ENCODE data around the gene MYMX.

MYMX gene

DNA sequence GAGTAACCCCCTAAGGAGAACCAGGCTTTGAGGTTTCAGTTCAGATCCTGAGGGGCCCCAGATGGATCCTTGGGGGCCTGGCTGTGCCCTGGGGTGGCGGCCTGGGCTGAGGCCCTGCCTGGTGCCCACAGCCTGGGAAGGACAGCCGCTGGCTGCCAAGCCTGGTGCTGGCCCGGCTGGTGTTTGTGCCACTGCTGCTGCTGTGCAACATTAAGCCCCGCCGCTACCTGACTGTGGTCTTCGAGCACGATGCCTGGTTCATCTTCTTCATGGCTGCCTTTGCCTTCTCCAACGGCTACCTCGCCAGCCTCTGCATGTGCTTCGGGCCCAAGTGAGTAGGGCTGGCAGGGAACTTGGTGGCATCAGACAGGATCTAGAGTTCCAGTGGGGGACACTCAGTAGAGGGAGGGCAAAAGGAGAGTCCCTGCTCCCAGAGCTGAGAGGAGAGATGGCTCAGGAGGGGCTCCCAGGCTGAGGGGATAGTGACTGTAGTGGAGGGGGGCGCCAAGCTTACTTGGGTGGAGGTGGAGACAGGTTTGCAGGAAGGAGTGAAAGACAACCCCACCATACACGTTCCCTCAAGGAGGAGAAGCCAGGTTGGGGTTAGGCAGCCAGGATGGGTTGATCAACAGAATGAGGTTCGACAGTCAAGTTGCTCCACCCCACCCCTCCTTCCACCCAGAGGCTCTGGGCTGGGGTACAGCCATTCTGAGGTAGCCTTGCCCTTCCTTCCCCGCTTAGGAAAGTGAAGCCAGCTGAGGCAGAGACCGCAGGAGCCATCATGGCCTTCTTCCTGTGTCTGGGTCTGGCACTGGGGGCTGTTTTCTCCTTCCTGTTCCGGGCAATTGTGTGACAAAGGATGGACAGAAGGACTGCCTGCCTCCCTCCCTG lies 16.2 kb downstream of the MYMX start:
- Histone ChIP-seq H3K9ac (ENCODE audit: low read length) (no peak overlapping the region), H3K27ac (ENCODE audit: low read length) (no peak overlapping the region), H3K4me2 (ENCODE audit: low read length) (no peak overlapping the region), H3K4me1 (ENCODE audit: low read length) (peaks cover 8% of the 10 kb centered on the region), H2AFZ (ENCODE audit: low read depth, low read length) (no peak overlapping the region), H4K20me1 (ENCODE audit: insufficient read depth, low read length) (peaks cover 15% of the 10 kb centered on the region), H3K36me3 (replicated peaks; ENCODE audit: low read depth, low read length) (peaks cover 61% of the 10 kb centered on the region), H3K27me3 (ENCODE audit: low read depth, low read length) (no peaks in the 10 kb centered on the region), H3K9me3 (ENCODE audit: insufficient read depth, low read length) (no peaks in the 10 kb centered on the region), H3K79me2 (ENCODE audit: low read length) (peaks cover 8% of the 10 kb centered on the region), H3K4me3 (ENCODE audit: low read length) (no peak overlapping the region)
- TF ChIP-seq CTCF (IDR thresholded peaks at IDR 0.05; ENCODE audit: low read depth, low read length) (no peak), EZH2phosphoT487 (IDR thresholded peaks at IDR 0.05; ENCODE audit: low read depth) (no peak)

GRCh38 chr6:44233567-44234100 lies 16.9 kb downstream of the MYMX start:
- Histone ChIP-seq H3K27ac (ENCODE audit: low read length) (no peak overlapping the region), H3K9ac (ENCODE audit: low read length) (no peak overlapping the region), H3K4me3 (ENCODE audit: low read length) (no peak overlapping the region), H4K20me1 (ENCODE audit: insufficient read depth, low read length) (peaks cover 11% of the 10 kb centered on the region), H3K9me3 (ENCODE audit: insufficient read depth, low read length) (no peaks in the 10 kb centered on the region), H3K4me1 (ENCODE audit: low read length) (peaks cover 14% of the 10 kb centered on the region), H2AFZ (ENCODE audit: low read depth, low read length) (no peak overlapping the region), H3K4me2 (ENCODE audit: low read length) (no peak overlapping the region), H3K36me3 (replicated peaks; ENCODE audit: low read depth, low read length) (peaks cover 54% of the 10 kb centered on the region), H3K27me3 (ENCODE audit: low read depth, low read length) (no peaks in the 10 kb centered on the region), H3K79me2 (ENCODE audit: low read length) (peaks cover 1% of the 10 kb centered on the region; the same call in 1 of the 2 replicates)
- no peak for TF ChIP-seq EZH2phosphoT487 (IDR thresholded peaks at IDR 0.05; ENCODE audit: low read depth)
- no peak for TF ChIP-seq CTCF (IDR thresholded peaks at IDR 0.05; ENCODE audit: low read depth, low read length)

DNA sequence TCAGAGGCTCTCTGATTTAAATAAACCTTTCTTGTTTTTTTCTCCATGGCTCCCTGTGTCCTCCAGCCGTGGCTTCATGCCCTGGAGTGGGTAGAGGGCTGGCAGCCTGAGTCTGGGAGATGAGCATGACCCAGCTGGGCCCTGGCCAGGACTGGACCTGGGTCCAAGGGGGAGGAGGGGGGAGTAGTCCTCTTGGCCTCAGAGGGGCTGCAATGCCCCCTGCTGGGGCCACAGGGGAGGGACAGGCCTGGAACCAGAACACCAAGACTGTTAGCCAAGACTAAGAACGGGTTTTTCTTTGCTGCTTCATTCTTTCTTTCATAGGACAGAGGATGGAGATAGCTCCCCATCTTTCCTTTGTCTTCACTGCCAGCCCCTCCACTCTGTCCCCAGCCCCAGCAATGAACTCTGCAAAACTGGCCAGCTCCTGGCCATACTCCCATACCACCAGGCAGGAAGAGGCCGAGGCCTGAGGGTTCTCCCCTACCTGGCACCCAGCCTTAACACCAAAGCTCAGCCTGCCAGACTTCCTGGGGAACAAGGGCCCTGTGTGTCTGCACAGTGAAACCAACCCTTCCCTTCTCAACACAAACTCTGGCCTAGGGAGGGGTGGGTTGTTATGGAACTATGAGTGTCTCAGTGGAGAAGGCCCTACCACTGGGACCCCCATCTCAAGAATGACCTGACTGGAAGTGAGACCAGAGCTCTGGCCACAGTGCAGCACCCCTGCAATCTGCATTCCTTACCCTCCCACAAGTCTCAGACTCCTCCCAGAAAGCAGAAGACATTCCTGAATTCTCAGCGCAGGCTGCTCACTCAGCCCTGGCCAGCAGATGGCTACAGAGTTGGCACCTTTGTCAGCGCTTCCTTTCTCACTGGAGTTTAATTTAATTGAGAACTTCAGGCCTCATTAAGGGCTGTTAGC lies 17.6 kb downstream of the MYMX start:
- H3K79me2 ChIP-seq (ENCODE audit: low read length), result no peaks in the 10 kb centered on the region
- no peak overlapping the region for H3K27ac ChIP-seq (ENCODE audit: low read length)
- peaks cover 5% of the 10 kb centered on the region; the same call in 1 of the 2 replicates for H4K20me1 ChIP-seq (ENCODE audit: insufficient read depth, low read length)
- H2AFZ ChIP-seq (ENCODE audit: low read depth, low read length), result no peak overlapping the region
- no peaks in the 10 kb centered on the region for H3K27me3 ChIP-seq (ENCODE audit: low read depth, low read length)
- H3K4me2 ChIP-seq (ENCODE audit: low read length), result no peak overlapping the region
- H3K4me3 ChIP-seq (ENCODE audit: low read length), result no peak overlapping the region
- peaks cover 48% of the 10 kb centered on the region for H3K36me3 ChIP-seq (replicated peaks; ENCODE audit: low read depth, low read length)
- peaks cover 17% of the 10 kb centered on the region for H3K4me1 ChIP-seq (ENCODE audit: low read length)
- no peak overlapping the region for H3K9ac ChIP-seq (ENCODE audit: low read length)
- H3K9me3 ChIP-seq (ENCODE audit: insufficient read depth, low read length), result no peaks in the 10 kb centered on the region
- TF ChIP-seq CTCF (IDR thresholded peaks at IDR 0.05; ENCODE audit: low read depth, low read length), result peak; percentile 87
- TF ChIP-seq EZH2phosphoT487 (IDR thresholded peaks at IDR 0.05; ENCODE audit: low read depth), result no peak
